GM21390 (cell line): Measurements from ENCODE around the gene TMEM86A.
"Not testable (repeated sequence)": the region's sequence is repeated elsewhere in the genome, so short reads cannot be mapped to it uniquely, and the experiment has no call there.

Experiments
- ATAC-seq: cut with Tn5 transposase; IDR thresholded peaks from one replicate; pipeline ENCODE4 v1.9.1; 2021; ENCODE audit not compliant: unreplicated experiment

Gene TMEM86A

GRCh38 chr11:18698341-18699268 lies at the start of gene TMEM86A:
Gene TMEM86A, plus strand, starts transcription at chr11:18698779. Its CDS starts 108 bp downstream, at chr11:18698887.
- peak; percentile 98 for ATAC-seq

- ATAC-seq = no peak
Observed at GRCh38 chr11:18650353-18650752, 48.2 kb upstream of the TMEM86A start.

GRCh38 chr11:18650859-18651557 lies 47.6 kb upstream of the TMEM86A start:
- no peak for ATAC-seq

DNA sequence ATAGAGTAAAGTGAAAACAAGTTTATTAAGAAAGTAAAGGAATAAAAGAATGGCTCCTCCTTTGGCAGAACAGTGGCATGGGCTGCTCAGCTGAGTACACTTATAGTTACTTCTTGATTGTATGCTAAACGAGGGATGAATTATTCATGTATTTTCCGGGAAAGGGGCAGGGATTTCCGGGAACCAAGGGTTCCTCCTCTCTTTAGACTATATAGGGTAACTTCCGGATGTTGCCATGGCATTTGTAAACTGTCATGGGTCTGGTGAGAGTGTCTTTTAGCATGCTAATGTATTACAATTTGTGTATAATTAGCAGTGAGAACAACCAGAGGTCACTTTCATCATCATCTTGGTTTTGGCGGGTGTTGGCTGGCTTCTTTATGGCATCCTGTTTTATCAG lies 40.9 kb upstream of the TMEM86A start:
- no peak for ATAC-seq

DNA sequence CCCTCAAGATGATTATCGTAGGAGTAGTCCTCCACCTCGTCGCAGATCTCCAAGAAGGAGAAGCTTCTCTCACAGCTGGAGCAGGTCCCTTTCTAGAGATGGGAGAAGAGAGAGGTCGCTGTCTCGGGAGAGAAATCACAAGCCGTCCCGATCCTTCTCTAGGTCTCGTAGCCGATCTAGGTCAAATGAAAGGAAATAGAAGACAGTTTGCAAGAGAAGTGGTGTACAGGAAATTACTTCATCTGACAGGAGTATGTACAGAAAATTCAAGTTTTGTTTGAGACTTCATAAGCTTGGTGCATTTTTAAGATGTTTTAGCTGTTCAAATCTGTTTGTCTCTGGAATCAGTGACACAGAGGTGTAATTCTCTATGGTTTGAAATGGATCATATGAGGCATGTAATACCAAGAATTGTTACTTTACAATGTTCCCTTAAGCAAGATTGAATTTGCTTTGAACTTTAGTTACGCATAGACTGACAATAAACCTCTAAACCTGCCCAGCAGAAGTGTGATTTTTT lies 33.2 kb upstream of the TMEM86A start:
- not testable (repeated sequence) for ATAC-seq

DNA sequence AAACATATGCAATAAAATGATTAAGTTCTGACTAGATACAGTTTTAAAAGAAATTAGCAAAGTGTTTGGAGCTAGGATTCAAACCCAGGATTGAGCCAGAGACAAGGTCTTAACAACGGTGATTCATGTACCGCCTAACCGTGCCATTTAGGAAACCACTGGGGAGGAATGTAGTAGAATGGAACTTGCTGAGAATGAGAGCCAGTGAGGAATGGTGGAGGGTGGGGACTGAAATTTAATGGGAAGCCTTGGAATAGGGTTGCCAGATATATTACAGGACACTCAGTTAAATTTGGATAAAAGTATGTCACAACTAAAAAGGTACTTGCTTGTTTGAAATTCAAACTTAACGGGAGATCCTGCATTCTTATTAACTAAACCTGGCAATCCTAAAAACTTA lies 30.4 kb upstream of the TMEM86A start:
- no peak for ATAC-seq

DNA sequence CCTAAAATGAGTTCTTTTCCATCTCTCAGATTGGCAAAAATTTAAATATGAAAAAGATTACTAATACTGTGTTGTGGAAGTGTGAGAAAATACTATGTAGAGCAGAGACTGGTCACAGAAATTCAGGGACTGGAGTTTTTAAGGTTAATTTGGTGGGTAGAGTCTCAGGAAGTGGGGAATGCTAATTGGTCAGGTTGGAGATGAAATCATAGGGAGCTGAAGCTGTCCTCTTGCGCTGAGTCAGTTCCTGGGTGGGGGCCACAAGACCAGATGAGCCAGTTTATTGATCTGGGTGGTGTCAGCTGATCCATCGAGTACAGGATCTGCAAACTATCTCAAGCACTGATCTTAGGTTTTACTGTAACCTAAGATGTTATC lies 29.4 kb upstream of the TMEM86A start:
- no peak for ATAC-seq

GRCh38 chr11:18669711-18670110 lies 28.9 kb upstream of the TMEM86A start:
- ATAC-seq = no peak

GRCh38 chr11:18671246-18671645 lies 27.3 kb upstream of the TMEM86A start:
- ATAC-seq = no peak

DNA sequence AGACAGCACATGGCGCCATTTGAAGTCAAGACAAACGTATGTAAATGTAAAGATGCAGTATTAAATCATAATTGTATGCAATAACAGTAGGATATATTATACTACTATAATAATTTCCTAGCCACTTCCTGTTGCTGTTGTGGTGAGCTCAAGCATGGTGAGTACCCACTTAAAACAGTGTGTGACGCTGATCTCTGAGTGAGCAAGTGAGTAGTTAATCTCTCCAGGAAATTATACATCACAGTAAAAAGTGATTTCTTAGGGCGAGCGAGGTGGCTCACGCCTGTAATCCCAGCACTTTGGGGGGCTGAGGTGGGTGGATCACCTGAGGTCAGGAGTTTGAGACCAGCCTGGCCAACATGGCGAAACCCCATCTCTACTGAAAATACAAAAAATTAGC lies 26.4 kb upstream of the TMEM86A start:
- ATAC-seq = not testable (repeated sequence)

GRCh38 chr11:18676803-18677202 lies 21.8 kb upstream of the TMEM86A start:
- ATAC-seq = no peak

DNA sequence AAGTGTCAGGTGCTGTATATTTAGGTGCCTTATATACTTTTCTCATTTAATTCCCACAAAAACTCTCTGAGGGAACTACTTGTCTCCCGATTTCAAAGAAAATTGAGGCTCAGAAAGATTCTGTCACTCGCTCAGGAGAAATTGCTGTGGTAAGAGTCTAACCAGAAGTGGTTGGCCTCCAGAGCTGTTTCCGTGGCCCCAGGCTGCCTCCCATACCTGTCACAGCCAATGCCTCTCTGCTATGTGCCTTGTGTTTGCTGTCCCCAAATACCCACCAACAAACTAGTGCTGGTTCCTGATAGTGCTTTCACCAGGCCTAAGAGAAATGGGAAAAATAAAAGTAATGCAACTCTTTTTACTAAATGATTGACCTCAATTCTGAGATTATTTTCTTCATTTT lies 21.0 kb upstream of the TMEM86A start:
- no peak for ATAC-seq

DNA sequence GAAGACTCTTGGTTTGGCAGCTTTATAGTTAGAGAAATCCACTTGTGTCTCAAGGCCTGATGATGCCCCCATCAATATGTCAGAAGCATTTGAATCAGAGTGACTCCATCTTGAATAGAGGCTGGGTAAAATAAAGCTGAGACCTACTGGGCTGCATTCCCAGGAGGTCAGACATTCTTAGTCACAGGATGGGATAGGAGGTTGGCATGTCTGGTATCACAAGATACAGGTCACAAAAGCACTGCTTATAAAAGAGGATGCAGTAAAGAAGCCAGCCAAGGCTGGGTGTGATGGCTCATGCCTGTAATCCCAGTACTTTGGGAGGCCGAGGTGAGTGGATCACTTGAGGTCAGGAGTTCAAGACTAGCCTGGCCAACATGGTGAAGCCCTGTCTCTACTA lies 16.6 kb upstream of the TMEM86A start:
- ATAC-seq = not testable (repeated sequence)

GRCh38 chr11:18682466-18682865 lies 16.1 kb upstream of the TMEM86A start:
- no peak for ATAC-seq

DNA sequence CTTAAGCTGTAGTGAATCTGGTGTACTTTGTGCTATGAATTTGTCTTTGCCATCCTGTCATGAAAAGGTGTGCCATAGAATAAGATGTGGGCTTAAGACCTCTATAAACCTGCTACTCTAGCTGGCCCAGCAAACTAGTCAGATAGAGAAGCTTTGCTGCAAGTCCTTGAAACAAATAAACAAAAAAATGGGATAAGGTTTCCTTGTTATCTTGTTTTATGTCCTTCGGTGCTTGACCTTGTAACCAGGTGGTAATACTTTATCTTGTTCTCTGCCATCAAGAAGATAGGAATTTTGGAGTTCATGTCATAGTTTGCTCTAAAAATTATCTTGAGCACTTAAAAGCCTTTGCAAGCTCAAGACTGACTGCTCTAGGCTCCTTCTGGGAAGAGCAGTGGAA lies 14.3 kb upstream of the TMEM86A start:
- no peak for ATAC-seq

DNA sequence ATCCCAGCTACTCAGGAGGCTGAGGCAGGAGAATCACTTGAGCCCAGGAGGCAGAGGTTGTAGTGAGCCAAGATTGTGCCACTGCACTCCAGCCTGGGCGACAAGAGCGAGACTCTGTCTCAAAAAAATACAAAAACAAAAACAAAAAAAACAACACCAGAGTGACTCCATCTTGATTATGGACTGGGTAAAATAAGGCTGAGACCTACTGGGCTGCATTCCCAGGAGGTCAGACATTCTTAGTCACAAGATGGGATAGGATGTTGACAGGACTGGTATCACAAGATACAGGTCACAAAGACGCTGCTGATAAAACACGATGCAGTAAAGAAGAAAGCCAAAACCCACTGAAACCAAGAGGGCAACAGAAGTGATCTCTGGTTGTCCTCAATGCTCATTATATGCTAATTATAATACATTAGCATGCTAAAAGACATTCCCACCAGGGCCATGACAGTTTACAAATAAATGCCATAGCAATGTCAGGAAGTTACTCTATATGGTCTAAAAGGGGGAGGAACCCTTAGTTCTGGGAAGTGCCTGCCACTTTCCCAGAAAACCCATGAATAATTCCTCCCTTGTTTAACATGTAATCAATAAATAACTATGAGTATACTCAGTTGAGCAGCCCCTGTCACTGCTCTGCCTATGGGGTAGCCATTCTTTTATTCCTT lies 7.0 kb upstream of the TMEM86A start:
- ATAC-seq = not testable (repeated sequence)

GRCh38 chr11:18692941-18693760 lies 5.4 kb upstream of the TMEM86A start:
- ATAC-seq = no peak

DNA sequence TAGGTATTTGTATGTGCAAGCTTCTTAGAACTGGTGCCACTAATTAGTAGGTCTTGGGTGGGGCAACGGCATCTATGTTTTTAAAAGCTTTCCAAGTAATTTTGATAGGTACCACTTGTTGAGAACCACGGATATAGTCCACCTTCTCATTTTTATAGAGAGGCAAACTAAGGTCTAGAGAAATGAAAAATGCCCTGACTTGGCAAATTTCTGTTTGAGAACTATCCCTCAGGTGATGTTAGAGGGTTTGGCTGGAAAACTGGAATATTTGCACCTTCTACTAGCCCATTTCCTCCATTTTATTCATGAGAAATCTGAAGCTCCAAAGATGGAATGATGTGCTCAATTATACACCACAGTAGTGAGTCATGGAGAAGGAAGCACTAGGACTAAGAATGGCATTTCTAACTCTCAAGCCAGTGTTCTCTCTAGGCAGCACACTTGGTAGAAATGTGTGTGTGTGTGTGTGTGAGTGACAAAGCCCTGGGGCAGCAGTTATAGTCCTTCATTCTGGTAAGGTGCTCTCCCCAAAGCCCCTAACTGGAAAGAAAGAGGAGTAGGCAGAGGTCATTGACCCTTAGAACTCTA lies 1.8 kb upstream of the TMEM86A start:
- ATAC-seq = no peak

- no peak for ATAC-seq
Observed at GRCh38 chr11:18697576-18697975, 1.0 kb upstream of the TMEM86A start.

- ATAC-seq = no peak
Observed at GRCh38 chr11:18699269-18699596, 654 bp downstream of the TMEM86A start.
